SK-N-SH (cell line): ENCODE data around the gene PCP4L1. TPM values are rescaled to one million over a fixed set of nuclear protein-coding genes. Genes with fewer than 3 reads are reported as not detected.

Source experiments
- CTCF ChIA-PET: fragments of 300-600, 350-600 bp; formaldehyde crosslinking; extraction: SDS; loops from one replicate; lab custom pipeline; 2021; lab: Yijun Ruan, JAX
- POLR2A ChIA-PET: fragments of 350-600 bp; sonication (Branson Sonifier 250); formaldehyde crosslinking; extraction: SDS; loops from one replicate; lab custom pipeline; 2020; ENCODE audit warnings: antibody characterized with exemption, inconsistent platforms; lab: Yijun Ruan, JAX
- DNase-seq: peaks from one replicate; pipeline ENCODE4 v3.0.0; 2012
- H2AFZ ChIP-seq: fragments of 200-600 bp; sonication (generic); 2 replicates; pipeline ENCODE4 v1.8.1; 2016; ENCODE audit warnings: antibody characterized with exemption, mild to moderate bottlenecking, low read depth
- H3F3A ChIP-seq: fragments of 200-600 bp; sonication (generic); replicated peaks from 2 replicates; pipeline ENCODE3; 2016; ENCODE audit warnings: antibody characterized with exemption, mild to moderate bottlenecking; ENCODE audit not compliant: insufficient read depth
- H3K27ac ChIP-seq, 2 experiments: fragments of 200-500 bp in 1 of 2; fragments of 200-600 bp in 1 of 2; sonication (Bioruptor generic) in 1 of 2; sonication (generic), shearing (Covaris generic) in 1 of 2; 2 replicates each; pipeline versions ENCODE4 v1.5.1 to v1.6.1; 2014 to 2016; ENCODE audit warnings: low read depth in 2 of 2, inconsistent platforms in 1 of 2, low read length in 1 of 2, mild to moderate bottlenecking in 1 of 2, mixed read lengths in 1 of 2
- H3K27me3 ChIP-seq: fragments of 200-600 bp; sonication (generic), shearing (Covaris generic); 2 replicates; pipeline ENCODE4 v1.6.1; 2016; ENCODE audit warnings: mixed run types; ENCODE audit not compliant: insufficient read depth
- H3K36me3 ChIP-seq, 2 experiments: fragments of 200-500 bp in 1 of 2; fragments of 200-600 bp in 1 of 2; sonication (Bioruptor generic) in 1 of 2; sonication (generic) in 1 of 2; replicated peaks in 1 of 2; 2 replicates each; pipeline versions ENCODE3 to v1.5.1; 2014 to 2016; ENCODE audit warnings: low read length in 1 of 2, mild to moderate bottlenecking in 1 of 2; ENCODE audit not compliant: insufficient read depth in 2 of 2, control insufficient read depth in 1 of 2
- H3K4me1 ChIP-seq, 2 experiments: fragments of 200-500 bp in 1 of 2; fragments of 200-600 bp in 1 of 2; sonication (Bioruptor generic) in 1 of 2; sonication (generic), shearing (Covaris generic) in 1 of 2; 2 replicates each; pipeline versions ENCODE4 v1.5.1 to v1.6.1; 2014 to 2016; ENCODE audit warnings: low read depth in 1 of 2, low read length in 1 of 2, mixed run types in 1 of 2; ENCODE audit not compliant: insufficient read depth in 2 of 2, control insufficient read depth in 1 of 2
- H3K4me2 ChIP-seq: fragments of 200-600 bp; sonication (generic), shearing (Covaris generic); 2 replicates; pipeline ENCODE4 v1.6.1; 2017; ENCODE audit warnings: mixed run types
- H3K4me3 ChIP-seq, 2 experiments: fragments of 200-500 bp in 1 of 2; fragments of 200-600 bp in 1 of 2; sonication (Bioruptor generic) in 1 of 2; sonication (generic), shearing (Covaris generic) in 1 of 2; 2 replicates each; pipeline versions ENCODE4 v1.5.1 to v1.8.1; 2014 to 2016; ENCODE audit warnings: low read depth in 2 of 2, inconsistent platforms in 1 of 2, low read length in 1 of 2, mild to moderate bottlenecking in 1 of 2, mixed read lengths in 1 of 2, moderate library complexity in 1 of 2
- H3K79me2 ChIP-seq: fragments of 200-600 bp; sonication (generic); 2 replicates; pipeline ENCODE4 v1.8.1; 2017; ENCODE audit warnings: mild to moderate bottlenecking; ENCODE audit not compliant: insufficient read depth
- H3K9ac ChIP-seq: fragments of 200-600 bp; sonication (generic); 2 replicates; pipeline ENCODE4 v1.6.1; 2017; ENCODE audit warnings: mixed run types
- H3K9me2 ChIP-seq: fragments of 200-600 bp; sonication (generic); 2 replicates; pipeline ENCODE4 v1.6.1; 2017; ENCODE audit warnings: mixed run types
- H3K9me3 ChIP-seq: fragments of 200-600 bp; sonication (generic); 2 replicates; pipeline ENCODE4 v1.6.1; 2017; ENCODE audit warnings: mixed run types, mild to moderate bottlenecking, moderate library complexity
- H4K20me1 ChIP-seq: fragments of 200-600 bp; sonication (generic); 2 replicates; pipeline ENCODE4 v1.6.1; 2017; ENCODE audit warnings: mild to moderate bottlenecking, mixed run types; ENCODE audit not compliant: insufficient read depth
- CHD2 ChIP-seq: fragments of 150-350 bp; IDR thresholded peaks from 2 replicates; pipeline ENCODE4 v1.6.1; 2018; ENCODE audit warnings: low read length; ENCODE audit not compliant: partially characterized antibody
- FOSL2 ChIP-seq: IDR thresholded peaks from 2 replicates; pipeline ENCODE4 v1.4.0; 2012; ENCODE audit warnings: low read depth, mild to moderate bottlenecking, moderate library complexity, borderline replicate concordance
- FOXJ3 ChIP-seq: sonication (generic); formaldehyde crosslinking; IDR thresholded peaks from 2 replicates; pipeline ENCODE4 v1.5.1; 2020; ENCODE audit warnings: mild to moderate bottlenecking, missing genetic modification reagents
- FOXM1 ChIP-seq: IDR thresholded peaks from 2 replicates; pipeline ENCODE4 v1.4.0; 2012; ENCODE audit warnings: low read depth, mild to moderate bottlenecking
- JUND ChIP-seq: IDR thresholded peaks from 2 replicates; pipeline ENCODE4 v1.4.0; 2012
- MEF2A ChIP-seq: IDR thresholded peaks from 2 replicates; pipeline ENCODE4 v1.4.0; 2012; ENCODE audit warnings: low read depth, borderline replicate concordance
- RAD21 ChIP-seq: IDR thresholded peaks from 2 replicates; pipeline ENCODE4 v1.6.1; 2012; ENCODE audit warnings: mild to moderate bottlenecking, low read length
- RFX5 ChIP-seq: IDR thresholded peaks from 2 replicates; pipeline ENCODE4 v1.6.1; 2012; ENCODE audit warnings: mild to moderate bottlenecking, improper control_type of control experiment, low read length
- RXRA ChIP-seq: IDR thresholded peaks from 2 replicates; pipeline ENCODE4 v1.4.0; 2012; ENCODE audit warnings: low read depth, mild to moderate bottlenecking, borderline replicate concordance
- TAF1 ChIP-seq: IDR thresholded peaks from 2 replicates; pipeline ENCODE4 v1.6.1; 2012; ENCODE audit warnings: low read depth, mild to moderate bottlenecking, low read length, moderate library complexity, borderline replicate concordance
- TEAD4 ChIP-seq: IDR thresholded peaks from 2 replicates; pipeline ENCODE4 v1.4.0; 2012; ENCODE audit warnings: mild to moderate bottlenecking, borderline replicate concordance; ENCODE audit not compliant: insufficient read depth
- YY1 ChIP-seq: IDR thresholded peaks from 2 replicates; pipeline ENCODE4 v1.4.0; 2012; ENCODE audit warnings: low read depth, mild to moderate bottlenecking
- WGBS: methylation state at CpG from one replicate; pipeline ENCODE4 v1.1.6; 2017; ENCODE audit warnings: low lambda C conversion rate; 5-methylcytosine and 5-hydroxymethylcytosine counted together
- polyA plus RNA-seq, 3 experiments: library from polyadenylated mRNA; depleted of rRNA; stranded (reverse); fragments of >200 nt; gene quantifications; 2 replicates each; pipeline ENCODE4 v1.2.3, GENCODE V29; 2012
- TF ChIP-seq, protein P1 (sequence below): IDR thresholded peaks from 2 replicates; pipeline ENCODE4 v1.6.1; 2012; ENCODE audit warnings: mild to moderate bottlenecking, low read depth, low read length, moderate library complexity
- TF ChIP-seq, protein P2 (sequence below): IDR thresholded peaks from 2 replicates; pipeline ENCODE4; 2012
- TF ChIP-seq, protein P3 (sequence below): IDR thresholded peaks from 2 replicates; pipeline ENCODE4 v1.4.0; 2012; ENCODE audit warnings: low read depth
- TF ChIP-seq, protein P4 (sequence below): fragments of 200-600 bp; sonication (generic); IDR thresholded peaks from 2 replicates; pipeline ENCODE4 v1.6.1; 2017; ENCODE audit warnings: antibody characterized with exemption, mild to moderate bottlenecking, moderate library complexity
- TF ChIP-seq, protein P5 (sequence below): IDR thresholded peaks from 2 replicates; pipeline ENCODE4 v1.4.0; 2012; ENCODE audit warnings: low read depth, borderline replicate concordance

The PCP4L1 gene
- polyA plus RNA-seq, 1 of the 3 experiments (the other 2 are of a cell fraction): not detected

DNA sequence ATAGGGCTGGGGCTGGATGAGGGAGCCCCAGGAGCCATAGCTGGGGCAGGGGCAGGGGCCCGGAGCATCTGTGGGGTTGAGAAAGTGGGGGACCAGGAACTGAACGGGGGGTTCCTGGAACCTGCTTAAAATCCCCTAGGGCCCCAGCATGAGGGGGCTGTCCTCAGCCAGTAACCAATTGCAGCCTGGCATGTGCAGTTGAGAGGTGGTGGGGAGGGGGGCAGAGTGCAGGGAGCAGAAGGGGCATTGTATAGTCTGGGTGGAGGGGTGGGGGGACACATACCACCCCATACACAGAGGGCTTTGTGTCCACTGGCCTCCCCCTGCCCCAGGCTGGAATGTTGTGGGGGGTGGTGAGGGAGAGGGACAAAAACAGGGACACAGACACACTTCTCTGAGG, 51.3 kb downstream of the PCP4L1 start, which contains the start of gene MPZ:
Gene MPZ, minus strand, starts transcription at position 101 of the 400 bp plus-strand sequence. Its CDS starts 63 bp downstream, at position 38.
- Histone ChIP-seq H3K36me3 (no peaks in the 10 kb centered on the region), H3K9ac (no peak within 1 kb of the TSS), H3K4me3 (no peak within 1 kb of the TSS), H2AFZ (no peak within 1 kb of the TSS), H3K79me2 (peaks cover 1% of the 10 kb centered on the region; the same call in 1 of the 2 replicates), H3K9me3 (no peaks in the 10 kb centered on the region), H3K27ac (no peak within 1 kb of the TSS), H3K9me2 (no peaks in the 10 kb centered on the region), H4K20me1 (no peaks in the 10 kb centered on the region), H3F3A (peaks cover 4% of the 10 kb centered on the region), H3K27me3 (no peaks in the 10 kb centered on the region), H3K4me2 (no peak within 1 kb of the TSS), H3K4me1 (peaks cover 0 to 13% of the 10 kb centered on the region in 2 experiments; a peak in 2 of 4 replicates)
- CTCF ChIA-PET: interaction anchor here (0.6 kb wide), 1 partner anchor 83 kb away, joined by 3 read pairs; no protein-coding TSS in a partner anchor
- TF ChIP-seq JUND (no peak), FOXM1 (no peak), MEF2A (no peak), FOXJ3 (no peak), RFX5 (no peak), CHD2 (no peak), FOSL2 (no peak), TAF1 (no peak), TEAD4 (no peak), RAD21 (no peak), YY1 (no peak), RXRA (no peak)
- TF ChIP-seq, protein P1, sequence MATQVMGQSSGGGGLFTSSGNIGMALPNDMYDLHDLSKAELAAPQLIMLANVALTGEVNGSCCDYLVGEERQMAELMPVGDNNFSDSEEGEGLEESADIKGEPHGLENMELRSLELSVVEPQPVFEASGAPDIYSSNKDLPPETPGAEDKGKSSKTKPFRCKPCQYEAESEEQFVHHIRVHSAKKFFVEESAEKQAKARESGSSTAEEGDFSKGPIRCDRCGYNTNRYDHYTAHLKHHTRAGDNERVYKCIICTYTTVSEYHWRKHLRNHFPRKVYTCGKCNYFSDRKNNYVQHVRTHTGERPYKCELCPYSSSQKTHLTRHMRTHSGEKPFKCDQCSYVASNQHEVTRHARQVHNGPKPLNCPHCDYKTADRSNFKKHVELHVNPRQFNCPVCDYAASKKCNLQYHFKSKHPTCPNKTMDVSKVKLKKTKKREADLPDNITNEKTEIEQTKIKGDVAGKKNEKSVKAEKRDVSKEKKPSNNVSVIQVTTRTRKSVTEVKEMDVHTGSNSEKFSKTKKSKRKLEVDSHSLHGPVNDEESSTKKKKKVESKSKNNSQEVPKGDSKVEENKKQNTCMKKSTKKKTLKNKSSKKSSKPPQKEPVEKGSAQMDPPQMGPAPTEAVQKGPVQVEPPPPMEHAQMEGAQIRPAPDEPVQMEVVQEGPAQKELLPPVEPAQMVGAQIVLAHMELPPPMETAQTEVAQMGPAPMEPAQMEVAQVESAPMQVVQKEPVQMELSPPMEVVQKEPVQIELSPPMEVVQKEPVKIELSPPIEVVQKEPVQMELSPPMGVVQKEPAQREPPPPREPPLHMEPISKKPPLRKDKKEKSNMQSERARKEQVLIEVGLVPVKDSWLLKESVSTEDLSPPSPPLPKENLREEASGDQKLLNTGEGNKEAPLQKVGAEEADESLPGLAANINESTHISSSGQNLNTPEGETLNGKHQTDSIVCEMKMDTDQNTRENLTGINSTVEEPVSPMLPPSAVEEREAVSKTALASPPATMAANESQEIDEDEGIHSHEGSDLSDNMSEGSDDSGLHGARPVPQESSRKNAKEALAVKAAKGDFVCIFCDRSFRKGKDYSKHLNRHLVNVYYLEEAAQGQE: no peak
- TF ChIP-seq, protein P2, sequence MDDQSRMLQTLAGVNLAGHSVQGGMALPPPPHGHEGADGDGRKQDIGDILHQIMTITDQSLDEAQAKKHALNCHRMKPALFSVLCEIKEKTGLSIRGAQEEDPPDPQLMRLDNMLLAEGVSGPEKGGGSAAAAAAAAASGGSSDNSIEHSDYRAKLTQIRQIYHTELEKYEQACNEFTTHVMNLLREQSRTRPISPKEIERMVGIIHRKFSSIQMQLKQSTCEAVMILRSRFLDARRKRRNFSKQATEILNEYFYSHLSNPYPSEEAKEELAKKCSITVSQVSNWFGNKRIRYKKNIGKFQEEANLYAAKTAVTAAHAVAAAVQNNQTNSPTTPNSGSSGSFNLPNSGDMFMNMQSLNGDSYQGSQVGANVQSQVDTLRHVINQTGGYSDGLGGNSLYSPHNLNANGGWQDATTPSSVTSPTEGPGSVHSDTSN: no peak
- TF ChIP-seq, protein P3, sequence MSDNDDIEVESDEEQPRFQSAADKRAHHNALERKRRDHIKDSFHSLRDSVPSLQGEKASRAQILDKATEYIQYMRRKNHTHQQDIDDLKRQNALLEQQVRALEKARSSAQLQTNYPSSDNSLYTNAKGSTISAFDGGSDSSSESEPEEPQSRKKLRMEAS: no peak
- TF ChIP-seq, protein P4, sequence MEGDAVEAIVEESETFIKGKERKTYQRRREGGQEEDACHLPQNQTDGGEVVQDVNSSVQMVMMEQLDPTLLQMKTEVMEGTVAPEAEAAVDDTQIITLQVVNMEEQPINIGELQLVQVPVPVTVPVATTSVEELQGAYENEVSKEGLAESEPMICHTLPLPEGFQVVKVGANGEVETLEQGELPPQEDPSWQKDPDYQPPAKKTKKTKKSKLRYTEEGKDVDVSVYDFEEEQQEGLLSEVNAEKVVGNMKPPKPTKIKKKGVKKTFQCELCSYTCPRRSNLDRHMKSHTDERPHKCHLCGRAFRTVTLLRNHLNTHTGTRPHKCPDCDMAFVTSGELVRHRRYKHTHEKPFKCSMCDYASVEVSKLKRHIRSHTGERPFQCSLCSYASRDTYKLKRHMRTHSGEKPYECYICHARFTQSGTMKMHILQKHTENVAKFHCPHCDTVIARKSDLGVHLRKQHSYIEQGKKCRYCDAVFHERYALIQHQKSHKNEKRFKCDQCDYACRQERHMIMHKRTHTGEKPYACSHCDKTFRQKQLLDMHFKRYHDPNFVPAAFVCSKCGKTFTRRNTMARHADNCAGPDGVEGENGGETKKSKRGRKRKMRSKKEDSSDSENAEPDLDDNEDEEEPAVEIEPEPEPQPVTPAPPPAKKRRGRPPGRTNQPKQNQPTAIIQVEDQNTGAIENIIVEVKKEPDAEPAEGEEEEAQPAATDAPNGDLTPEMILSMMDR: no peak
- TF ChIP-seq, protein P5, sequence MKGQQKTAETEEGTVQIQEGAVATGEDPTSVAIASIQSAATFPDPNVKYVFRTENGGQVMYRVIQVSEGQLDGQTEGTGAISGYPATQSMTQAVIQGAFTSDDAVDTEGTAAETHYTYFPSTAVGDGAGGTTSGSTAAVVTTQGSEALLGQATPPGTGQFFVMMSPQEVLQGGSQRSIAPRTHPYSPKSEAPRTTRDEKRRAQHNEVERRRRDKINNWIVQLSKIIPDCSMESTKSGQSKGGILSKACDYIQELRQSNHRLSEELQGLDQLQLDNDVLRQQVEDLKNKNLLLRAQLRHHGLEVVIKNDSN: no peak
- POLR2A ChIA-PET: no interaction called here
- DNase-seq: no peak
- WGBS: 10% methylated on average over 2 of the region's 2 CpGs
